RWPE1 (cell line): ENCODE results near the gene ST8SIA1.

Experiments
- CTCF ChIA-PET: fragments of 350-600 bp; sonication (Branson Sonifier 250); formaldehyde crosslinking; extraction: SDS; loops from one replicate; lab custom pipeline; 2021; lab: Yijun Ruan, JAX
- POLR2A ChIA-PET: fragments of 400-600 bp; formaldehyde crosslinking; extraction: SDS; loops from one replicate; lab custom pipeline; 2020; ENCODE audit warnings: antibody characterized with exemption; ENCODE audit not compliant: low non-redundant PET; lab: Yijun Ruan, JAX
- DNase-seq: peaks from one replicate; pipeline ENCODE4 v3.0.0; 2012; ENCODE audit warnings: low spot score
- H3K27ac ChIP-seq: fragments of 450-650 bp; 2 replicates; pipeline ENCODE4 v1.5.1; 2017
- TF ChIP-seq, protein P1 (sequence below): fragments of 450-650 bp; conservative IDR thresholded peaks from 2 replicates; pipeline ENCODE4 v1.5.1; 2017; ENCODE audit warnings: low read depth, mild to moderate bottlenecking

Gene ST8SIA1

DNA sequence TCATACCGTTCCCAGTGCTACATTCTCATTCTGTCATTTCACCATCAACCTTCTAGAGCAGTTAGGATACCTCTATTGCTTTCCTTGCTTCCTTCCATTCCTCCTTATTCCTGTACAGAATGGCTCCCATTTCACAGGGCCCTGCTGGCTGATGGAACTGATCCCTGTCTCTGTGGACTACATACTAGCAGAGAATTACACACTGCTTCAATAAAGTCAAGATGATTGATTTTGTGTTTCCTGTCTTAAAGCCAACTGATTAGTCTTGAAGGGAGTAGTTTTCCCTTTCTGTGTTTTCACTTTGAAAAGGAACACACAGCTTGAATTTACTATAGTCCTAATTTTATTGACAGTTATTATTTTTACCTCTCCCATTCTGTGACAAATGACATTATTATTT, 130.1 kb downstream of the ST8SIA1 start:
- no peak for DNase-seq
- POLR2A ChIA-PET, result no interaction called here
- CTCF ChIA-PET, result interaction anchor here (0.6 kb wide), 1 partner anchor 37 kb away, joined by 3 read pairs; no protein-coding TSS in a partner anchor
- H3K27ac ChIP-seq, result no peak overlapping the region
- TF ChIP-seq, protein P1, sequence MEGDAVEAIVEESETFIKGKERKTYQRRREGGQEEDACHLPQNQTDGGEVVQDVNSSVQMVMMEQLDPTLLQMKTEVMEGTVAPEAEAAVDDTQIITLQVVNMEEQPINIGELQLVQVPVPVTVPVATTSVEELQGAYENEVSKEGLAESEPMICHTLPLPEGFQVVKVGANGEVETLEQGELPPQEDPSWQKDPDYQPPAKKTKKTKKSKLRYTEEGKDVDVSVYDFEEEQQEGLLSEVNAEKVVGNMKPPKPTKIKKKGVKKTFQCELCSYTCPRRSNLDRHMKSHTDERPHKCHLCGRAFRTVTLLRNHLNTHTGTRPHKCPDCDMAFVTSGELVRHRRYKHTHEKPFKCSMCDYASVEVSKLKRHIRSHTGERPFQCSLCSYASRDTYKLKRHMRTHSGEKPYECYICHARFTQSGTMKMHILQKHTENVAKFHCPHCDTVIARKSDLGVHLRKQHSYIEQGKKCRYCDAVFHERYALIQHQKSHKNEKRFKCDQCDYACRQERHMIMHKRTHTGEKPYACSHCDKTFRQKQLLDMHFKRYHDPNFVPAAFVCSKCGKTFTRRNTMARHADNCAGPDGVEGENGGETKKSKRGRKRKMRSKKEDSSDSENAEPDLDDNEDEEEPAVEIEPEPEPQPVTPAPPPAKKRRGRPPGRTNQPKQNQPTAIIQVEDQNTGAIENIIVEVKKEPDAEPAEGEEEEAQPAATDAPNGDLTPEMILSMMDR, result no peak

DNA sequence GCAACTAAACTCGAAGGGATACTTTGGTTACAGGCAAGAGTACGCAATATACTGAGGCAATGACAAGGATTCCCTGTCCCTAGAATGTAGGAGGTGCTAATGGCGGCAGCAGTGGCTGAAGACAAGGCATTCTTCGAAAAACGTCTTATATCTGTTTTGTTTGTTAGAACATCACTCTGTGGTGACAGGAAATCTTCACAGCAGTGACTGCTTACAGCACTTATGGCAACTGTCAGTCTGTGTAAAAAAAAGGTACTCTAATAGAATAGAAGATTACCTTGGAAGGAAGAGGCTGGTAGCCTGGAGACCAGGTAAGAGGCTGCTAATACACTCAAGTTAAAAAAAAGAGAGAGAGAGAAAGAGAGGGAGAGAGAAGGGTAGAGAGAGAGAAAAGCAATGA, 131.7 kb downstream of the ST8SIA1 start:
- DNase-seq, result no peak
- POLR2A ChIA-PET, result no interaction called here
- TF ChIP-seq, protein P1, result no peak

DNA sequence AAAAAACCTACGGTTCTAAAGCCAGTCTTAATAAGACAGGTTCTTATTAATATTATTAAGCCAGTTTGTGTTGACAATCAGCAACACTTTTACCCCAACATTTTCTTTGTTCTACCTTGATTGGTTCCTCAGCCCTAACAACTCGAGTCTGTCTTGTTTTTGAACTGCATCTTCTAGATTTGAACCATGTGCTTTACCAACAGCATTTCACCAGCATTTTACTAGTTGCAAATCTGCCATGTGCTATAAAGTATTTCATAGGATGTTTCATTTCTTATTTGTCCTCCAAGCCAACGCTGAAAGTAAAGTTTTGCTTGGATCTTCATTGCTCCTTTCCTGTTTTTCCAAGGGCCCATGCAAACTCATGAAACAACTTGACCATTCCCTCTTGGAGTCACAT, 133.4 kb downstream of the ST8SIA1 start:
- TF ChIP-seq, protein P1, result no peak
- CTCF ChIA-PET, result no interaction called here
- no peak overlapping the region for H3K27ac ChIP-seq
- POLR2A ChIA-PET, result no interaction called here
- no peak for DNase-seq

More for the DNA sequence above, 131.7 kb downstream of the ST8SIA1 start:
- CTCF ChIA-PET, result no interaction called here
- no peak overlapping the region for H3K27ac ChIP-seq

DNA sequence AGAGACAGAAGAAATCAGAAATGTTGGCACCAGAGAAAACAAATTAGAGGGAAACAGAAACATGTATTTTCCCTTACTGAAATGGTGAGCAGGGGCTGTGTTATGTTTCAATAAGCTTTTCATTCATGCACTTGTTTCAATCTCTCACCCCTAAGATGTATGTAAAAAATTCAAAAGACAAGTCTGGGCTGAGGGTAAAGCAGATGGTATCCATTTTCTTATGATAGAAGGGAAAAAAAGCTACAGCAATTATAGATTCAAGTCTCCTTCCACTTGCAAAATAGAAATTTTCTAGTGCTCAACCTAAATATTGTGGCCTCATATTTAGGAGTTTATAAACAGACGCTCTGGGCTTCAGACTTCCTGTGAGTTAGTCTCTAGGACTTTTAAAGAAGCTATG, 138.3 kb downstream of the ST8SIA1 start:
- DNase-seq, result no peak
- H3K27ac ChIP-seq, result no peak overlapping the region
- ChIA-PET CTCF (no interaction called here), POLR2A (no interaction called here)
- TF ChIP-seq, protein P1, result no peak

DNA sequence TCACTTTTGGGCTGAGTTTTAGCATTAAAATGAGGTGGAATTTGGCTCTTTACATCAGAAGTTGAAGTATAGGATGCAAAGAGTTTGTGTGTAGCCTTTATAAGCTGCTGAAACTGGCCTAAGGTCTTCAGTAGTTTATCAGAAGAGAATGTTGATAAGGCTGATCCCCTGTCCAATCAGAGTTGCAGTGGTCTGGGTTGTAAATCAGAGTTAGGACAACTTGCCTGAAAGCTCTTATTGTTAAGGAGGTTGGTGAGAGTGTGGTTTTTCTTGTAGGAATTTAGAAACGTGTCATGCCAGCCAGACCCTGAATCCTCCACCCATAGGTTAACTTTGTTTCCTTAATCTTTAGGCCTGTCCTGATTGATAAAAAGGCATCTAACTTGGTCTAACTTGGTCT, 143.5 kb downstream of the ST8SIA1 start:
- TF ChIP-seq, protein P1, result no peak
- H3K27ac ChIP-seq, result no peak overlapping the region
- no peak for DNase-seq
- CTCF ChIA-PET, result no interaction called here
- POLR2A ChIA-PET, result no interaction called here

DNA sequence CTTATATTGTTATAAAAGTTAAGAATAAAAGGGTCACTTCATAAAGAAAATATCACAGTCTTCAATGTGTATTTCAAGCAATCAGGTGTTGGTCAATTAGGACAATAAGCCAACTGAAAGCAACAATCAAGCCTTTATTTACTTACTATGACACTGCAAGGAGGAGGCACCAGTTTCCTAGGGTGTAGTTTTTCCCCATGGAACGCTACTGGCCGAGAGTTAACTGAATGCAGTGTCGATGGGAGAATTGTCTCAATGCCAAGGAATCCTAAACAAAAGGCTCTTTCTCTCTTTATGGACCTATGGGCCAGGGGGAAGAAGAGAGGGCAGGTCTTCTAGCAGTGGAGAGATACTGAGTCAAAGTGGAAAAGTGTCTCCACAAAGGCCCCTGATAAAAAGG, 146.1 kb downstream of the ST8SIA1 start:
- CTCF ChIA-PET, result no interaction called here

More for the DNA sequence above, 146.1 kb downstream of the ST8SIA1 start:
- POLR2A ChIA-PET, result no interaction called here
- TF ChIP-seq, protein P1, result no peak
- no peak for DNase-seq
- no peak overlapping the region for H3K27ac ChIP-seq
